ENCODE measurements around the gene DISC1.
A peak's percentile ranks its signal among the peaks of the same experiment; 100 is the strongest.
"Not testable (repeated sequence)": the region's sequence is repeated elsewhere in the genome, so short reads cannot be mapped to it uniquely, and the experiment has no call there.

DISC1 gene

DNA sequence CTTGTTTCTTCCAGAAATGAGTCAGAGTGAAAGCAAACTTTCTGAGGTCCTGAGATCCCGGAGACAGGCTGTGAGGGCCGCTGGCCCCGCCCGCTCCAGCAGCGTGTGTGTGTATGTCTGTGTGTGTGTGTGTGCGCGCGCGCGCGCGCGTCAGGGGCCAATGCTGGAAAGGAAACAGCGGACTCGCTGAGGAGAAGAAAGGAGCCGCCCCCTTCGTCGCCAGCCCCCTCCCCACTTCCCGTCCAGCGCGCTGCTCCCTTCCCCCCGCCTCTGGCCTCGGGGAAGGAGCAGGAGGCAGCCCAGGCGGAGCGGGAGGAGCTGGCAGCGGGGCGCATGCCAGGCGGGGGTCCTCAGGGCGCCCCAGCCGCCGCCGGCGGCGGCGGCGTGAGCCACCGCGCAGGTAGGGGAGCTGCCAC lies at the start of gene DISC1:
Gene DISC1 (plus strand): TSS at position 256 of the 416 bp plus-strand sequence. CDS start 78 bp downstream, at position 334.
- peak; percentile 51 for DNase-seq (ENCODE audit: low read depth)

- DNase-seq (ENCODE audit: low read depth) = no peak
Observed at GRCh38 chr1:231576804-231577718, 49.5 kb upstream of the DISC1 start.

DNA sequence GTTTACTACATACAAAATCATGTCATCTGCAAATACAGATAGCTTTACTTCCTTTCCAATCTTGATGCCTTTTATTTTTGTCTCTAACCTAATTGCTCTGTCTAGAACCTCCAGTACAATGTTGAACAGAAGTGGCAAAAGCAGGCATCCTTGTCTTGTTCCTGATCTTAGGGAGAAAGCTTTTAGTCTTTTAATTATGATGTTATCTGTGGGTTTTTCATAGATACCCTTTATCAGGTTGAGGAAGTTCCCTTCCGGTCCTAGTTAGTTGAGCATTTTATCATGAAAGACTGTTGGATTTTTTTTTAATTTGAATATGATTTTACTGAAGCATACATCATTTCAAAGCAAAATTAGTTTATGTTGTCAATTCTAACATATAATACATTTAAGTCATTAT lies 45.7 kb upstream of the DISC1 start:
- no peak for DNase-seq (ENCODE audit: low read depth)

- DNase-seq (ENCODE audit: low read depth) = no peak
Observed at GRCh38 chr1:231581859-231582258, 44.7 kb upstream of the DISC1 start.

DNA sequence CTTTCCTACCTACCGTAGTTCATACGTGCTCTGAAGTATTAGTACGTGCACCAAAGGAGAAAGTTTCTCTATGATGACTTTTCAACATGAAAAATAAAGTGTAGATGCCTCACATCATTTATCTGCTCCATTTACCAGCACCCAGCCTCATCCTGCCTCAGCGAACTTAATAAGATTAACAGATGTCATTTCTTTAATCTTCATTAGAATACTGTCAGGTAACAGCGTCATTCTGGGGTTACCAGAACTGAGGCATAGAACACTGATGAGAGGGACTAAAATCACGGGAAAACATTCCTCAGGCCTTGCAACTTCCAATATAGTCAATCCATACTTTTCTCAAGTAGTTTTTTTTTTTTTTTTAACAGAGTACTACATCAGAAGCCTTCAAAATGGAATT lies 43.2 kb upstream of the DISC1 start:
- DNase-seq (ENCODE audit: low read depth) = no peak

GRCh38 chr1:231584117-231584516 lies 42.5 kb upstream of the DISC1 start:
- DNase-seq (ENCODE audit: low read depth) = no peak

- no peak for DNase-seq (ENCODE audit: low read depth)
Observed at GRCh38 chr1:231584921-231585320, 41.7 kb upstream of the DISC1 start.

GRCh38 chr1:231590453-231591198 lies 36.0 kb upstream of the DISC1 start:
- DNase-seq (ENCODE audit: low read depth) = no peak

DNA sequence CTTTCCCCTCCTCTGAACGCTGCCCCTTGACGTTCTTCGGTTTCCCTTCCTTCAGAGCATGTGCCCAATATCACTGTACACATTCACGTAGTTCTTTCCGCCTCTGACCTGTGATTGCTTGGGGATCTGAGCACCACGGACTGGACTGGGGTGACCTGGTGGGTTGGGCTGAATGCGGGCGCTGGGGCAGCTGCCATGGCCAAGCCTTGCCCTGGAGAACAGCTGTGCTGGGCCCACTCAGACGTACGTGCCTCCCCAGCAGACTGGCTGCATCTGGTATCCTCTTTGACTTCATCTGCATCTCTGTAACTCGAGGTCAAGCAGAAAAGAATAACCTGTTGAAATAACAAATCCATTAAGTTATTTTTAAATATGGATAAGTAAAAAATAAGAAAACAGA lies 35.1 kb upstream of the DISC1 start:
- DNase-seq (ENCODE audit: low read depth) = no peak

DNA sequence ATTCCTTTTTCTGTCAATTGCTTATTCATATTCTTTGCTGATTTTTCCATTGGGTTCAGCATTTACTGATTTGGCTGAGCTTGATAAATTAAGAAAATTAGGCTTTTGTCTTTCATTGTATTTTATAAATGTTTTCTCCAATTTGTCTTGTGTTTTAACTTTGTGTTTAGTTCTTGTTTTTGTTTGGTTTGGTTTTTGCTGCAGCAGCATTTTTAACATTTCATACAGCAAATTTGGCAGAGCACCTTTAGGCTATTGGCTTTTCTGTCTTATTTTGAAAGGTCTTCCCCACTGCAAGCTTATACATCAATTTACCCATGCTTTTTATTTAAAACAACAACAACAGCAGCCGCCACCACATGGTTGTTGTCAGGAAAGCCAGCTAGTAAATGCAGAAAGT lies 33.8 kb upstream of the DISC1 start:
- no peak for DNase-seq (ENCODE audit: low read depth)

DNA sequence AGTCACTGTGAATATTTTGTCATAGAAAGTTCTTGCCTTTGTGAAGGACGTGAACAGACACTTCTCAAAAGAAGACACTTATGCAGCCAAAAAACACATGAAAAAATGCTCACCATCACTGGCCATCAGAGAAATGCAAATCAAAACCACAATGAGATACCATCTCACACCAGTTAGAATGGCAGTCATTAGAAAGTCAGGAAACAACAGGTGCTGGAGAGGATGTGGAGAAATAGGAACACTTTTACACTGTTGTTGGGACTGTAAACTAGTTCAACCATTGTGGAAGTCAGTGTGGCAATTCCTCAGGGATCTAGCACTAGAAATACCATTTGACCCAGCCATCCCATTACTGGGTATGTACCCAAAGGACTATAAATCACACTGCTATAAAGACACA lies 33.3 kb upstream of the DISC1 start:
- DNase-seq (ENCODE audit: low read depth) = not testable (repeated sequence)

- DNase-seq (ENCODE audit: low read depth) = no peak
Observed at GRCh38 chr1:231594123-231594522, 32.5 kb upstream of the DISC1 start.

DNA sequence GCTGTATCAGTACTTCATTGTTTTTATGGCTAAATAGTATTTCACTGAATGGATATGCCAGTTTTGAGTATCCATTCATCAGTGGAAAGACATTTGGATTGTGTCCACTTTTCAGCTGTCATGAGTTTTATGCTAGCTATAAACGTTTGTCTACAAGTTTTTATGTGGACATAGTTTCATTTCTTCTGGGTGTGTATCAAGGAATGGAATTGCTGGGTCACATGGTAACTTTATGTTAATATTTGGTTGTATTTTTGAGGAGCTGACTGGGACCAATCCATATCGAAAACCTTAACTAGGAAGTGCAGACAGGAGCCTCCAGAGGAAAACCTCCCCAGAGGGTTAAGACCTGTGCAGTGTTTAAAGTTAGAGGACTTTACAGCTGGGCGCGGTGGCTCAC lies 31.8 kb upstream of the DISC1 start:
- no peak for DNase-seq (ENCODE audit: low read depth)

GRCh38 chr1:231596337-231596791 lies 30.2 kb upstream of the DISC1 start:
- DNase-seq (ENCODE audit: low read depth) = no peak

- no peak for DNase-seq (ENCODE audit: low read depth)
Observed at GRCh38 chr1:231597971-231598370, 28.6 kb upstream of the DISC1 start.

DNA sequence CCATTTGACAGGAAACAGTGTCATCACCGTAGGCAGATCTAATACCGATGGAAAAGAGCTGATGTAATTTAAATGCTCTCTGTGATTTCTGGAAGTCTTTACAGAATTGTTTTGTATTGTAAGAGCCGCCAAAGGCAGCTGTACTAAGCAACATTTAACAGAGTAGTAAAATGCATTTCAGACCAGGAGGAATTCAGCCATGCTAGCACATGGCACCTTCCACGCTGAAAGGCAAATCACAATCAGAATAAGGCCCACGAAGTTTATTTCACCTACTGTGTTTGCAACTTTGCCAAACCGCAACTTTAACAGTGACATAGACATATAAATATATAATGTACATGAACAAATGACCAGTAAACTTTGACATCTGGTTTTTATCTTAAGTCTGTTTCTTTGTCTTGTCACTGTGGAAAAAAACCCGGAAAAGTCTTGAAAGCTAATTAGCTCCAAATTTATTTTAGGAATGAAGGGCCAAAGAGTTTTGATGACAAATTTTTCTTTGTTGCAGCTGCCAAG lies 26.1 kb upstream of the DISC1 start:
- DNase-seq (ENCODE audit: low read depth) = no peak

- no peak for DNase-seq (ENCODE audit: low read depth)
Observed at GRCh38 chr1:231601824-231602672, 24.5 kb upstream of the DISC1 start.

DNA sequence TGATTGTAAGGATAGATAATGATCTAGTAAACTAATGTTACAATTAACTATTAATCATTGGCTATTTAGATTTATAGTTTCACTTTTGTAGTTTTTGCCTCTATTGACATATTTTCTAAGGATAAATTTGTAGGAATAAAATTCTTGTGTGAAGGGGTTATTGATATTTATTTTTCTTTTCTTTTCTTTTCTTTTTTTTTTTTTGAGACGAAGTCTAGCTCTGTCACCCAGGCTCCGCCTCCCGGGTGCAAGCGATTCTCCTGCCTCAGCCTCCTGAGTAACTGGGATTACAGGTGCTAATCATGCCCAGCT lies 24.0 kb upstream of the DISC1 start:
- no peak for DNase-seq (ENCODE audit: low read depth)

DNA sequence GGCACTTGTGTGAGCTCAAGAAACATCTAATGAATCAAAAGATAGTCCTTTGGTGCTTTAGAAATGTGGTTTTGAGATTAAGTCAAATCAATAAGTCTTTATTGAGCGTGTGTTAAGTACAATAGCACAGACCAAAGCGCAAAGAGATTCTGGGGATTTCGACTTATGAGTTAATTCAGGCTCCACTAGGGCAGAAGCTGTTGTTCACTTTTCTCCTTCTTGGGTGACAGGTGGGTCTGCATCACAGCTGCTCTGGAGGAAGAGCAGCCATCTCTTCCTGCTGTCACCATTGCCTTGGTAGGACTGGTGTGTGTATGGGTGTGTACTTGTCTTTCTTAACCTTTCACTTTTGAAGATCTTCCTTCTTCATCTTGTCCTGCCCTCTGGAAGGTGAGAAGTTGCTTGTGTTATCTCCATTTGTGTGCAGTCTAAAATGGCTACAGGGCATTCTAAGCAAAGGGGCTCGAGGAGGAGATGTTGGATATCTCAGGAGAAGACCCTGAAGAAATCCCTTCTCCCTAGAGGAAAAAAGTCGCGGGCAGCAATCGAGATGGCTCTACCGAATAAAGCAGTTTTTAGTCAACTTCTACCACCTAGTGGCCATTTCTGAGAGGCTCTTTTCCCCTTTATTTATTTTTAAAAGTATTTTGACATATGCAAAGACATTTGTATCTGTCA lies 22.9 kb upstream of the DISC1 start:
- DNase-seq (ENCODE audit: low read depth) = no peak

GRCh38 chr1:231604276-231604621 lies 22.3 kb upstream of the DISC1 start:
- no peak for DNase-seq (ENCODE audit: low read depth)

All from activated T-cell treated with anti-CD3 and anti-CD28 coated beads for 48 hours (primary cell).